Colonic mucosa (tissue), 4 donors: ENCODE data around the gene KDM7A. TPM values are rescaled to one million over a fixed set of nuclear protein-coding genes. Genes with fewer than 3 reads are reported as not detected.

Experiments used
- DNase-seq: peaks from one replicate; pipeline ENCODE4 v3.0.0-alpha.2; 2020
- H3K27ac ChIP-seq: fragments of 200-600 bp; one replicate; pipeline ENCODE4 v1.8.0; 2021
- H3K27me3 ChIP-seq: fragments of 200-600 bp; one replicate; pipeline ENCODE4 v1.8.0; 2021
- H3K36me3 ChIP-seq: fragments of 200-600 bp; one replicate; pipeline ENCODE4 v1.8.0; 2021
- H3K4me1 ChIP-seq: fragments of 200-600 bp; one replicate; pipeline ENCODE4 v1.8.0; 2021; ENCODE audit warnings: mild to moderate bottlenecking
- H3K4me3 ChIP-seq: fragments of 200-600 bp; one replicate; pipeline ENCODE4 v1.8.0; 2021
- H3K9ac ChIP-seq, 2 donors: one replicate each; pipeline ENCODE4 v1.7.0; 2013; ENCODE audit warnings: control low read depth in 2 of 2, low read depth in 2 of 2, low read length in 2 of 2
- H3K9me3 ChIP-seq: fragments of 200-600 bp; one replicate; pipeline ENCODE4 v1.8.0; 2021
- CTCF ChIP-seq: fragments of 200-600 bp; IDR thresholded peaks from one replicate; pipeline ENCODE4 v1.8.0; 2022; ENCODE audit warnings: antibody characterized with exemption, mild to moderate bottlenecking
- intact Hi-C: fragments of 100-400 bp; cut with DNase I; formaldehyde crosslinking; loops from one replicate; pipeline ENCODE4 v1.14.1; 2022
- total RNA-seq, 2 donors: library from RNA; stranded (reverse); fragmentation: NEBNext Ultra II Directional in 1 of 2; extraction: Animal tissue kit (Norgen Biotek cat#: 25700) in 1 of 2; gene quantifications; one replicate each; pipeline ENCODE4 v1.2.1, GENCODE V29; 2021
- donor health status: healthy.
- donor health status: DM: no; HTN: no; CAD: no.
- donor health status: DM: no; HTN: no; CAD: no.

Gene KDM7A
- total RNA-seq, 2 donors from 2014 or later, result 14.7 to 37.5 TPM

- no peak for TF ChIP-seq CTCF
- Histone ChIP-seq H3K36me3 (no peaks in the 10 kb centered on the region), H3K27me3 (no peaks in the 10 kb centered on the region)
Measured at GRCh38 chr7:140041659-140042385, 135.0 kb downstream of the KDM7A start.

GRCh38 chr7:140039896-140040295 lies 136.9 kb downstream of the KDM7A start:
- no peaks in the 10 kb centered on the region for H3K27me3 ChIP-seq
- no peaks in the 10 kb centered on the region for H3K4me1 ChIP-seq
- H3K36me3 ChIP-seq, result no peaks in the 10 kb centered on the region
- no peak overlapping the region for H3K9ac ChIP-seq
- no peaks in the 10 kb centered on the region for H3K9me3 ChIP-seq
- no peak overlapping the region for H3K27ac ChIP-seq
- intact Hi-C loops, result no loop called here
- DNase-seq, result no peak
- no peak for TF ChIP-seq CTCF
- H3K4me3 ChIP-seq, result no peak overlapping the region

More at GRCh38 chr7:140041659-140042385, 135.0 kb downstream of the KDM7A start:
- no peaks in the 10 kb centered on the region for H3K4me1 ChIP-seq
- H3K9me3 ChIP-seq, result no peaks in the 10 kb centered on the region
- no peak overlapping the region for H3K9ac ChIP-seq
- intact Hi-C loops, result no loop called here
- H3K4me3 ChIP-seq, result no peak overlapping the region
- DNase-seq, result no peak
- H3K27ac ChIP-seq, result no peak overlapping the region

GRCh38 chr7:140039066-140039465 lies 137.7 kb downstream of the KDM7A start:
- Histone ChIP-seq H3K9ac (no peak overlapping the region), H3K4me1 (no peaks in the 10 kb centered on the region), H3K9me3 (no peaks in the 10 kb centered on the region), H3K4me3 (no peak overlapping the region), H3K27ac (no peak overlapping the region), H3K27me3 (no peaks in the 10 kb centered on the region), H3K36me3 (no peaks in the 10 kb centered on the region)
- no peak for DNase-seq
- no peak for TF ChIP-seq CTCF
- intact Hi-C loops, result no loop called here

GRCh38 chr7:140036224-140036962 lies 140.4 kb downstream of the KDM7A start:
- Histone ChIP-seq H3K4me3 (no peak overlapping the region), H3K4me1 (no peaks in the 10 kb centered on the region), H3K27me3 (no peaks in the 10 kb centered on the region), H3K9ac (no peak overlapping the region), H3K9me3 (no peaks in the 10 kb centered on the region), H3K36me3 (peaks cover 4% of the 10 kb centered on the region), H3K27ac (no peak overlapping the region)
- intact Hi-C loops, result no loop called here
- DNase-seq, result no peak
- no peak for TF ChIP-seq CTCF

- Histone ChIP-seq H3K4me3 (no peak overlapping the region), H3K27me3 (no peaks in the 10 kb centered on the region), H3K4me1 (no peaks in the 10 kb centered on the region), H3K27ac (no peak overlapping the region), H3K9ac (no peak overlapping the region), H3K36me3 (peaks cover 4% of the 10 kb centered on the region), H3K9me3 (no peaks in the 10 kb centered on the region)
- intact Hi-C loops, result no loop called here
- no peak for DNase-seq
- no peak for TF ChIP-seq CTCF
Measured at GRCh38 chr7:140035400-140036223, 141.2 kb downstream of the KDM7A start.
